HG02678 (cell line): ENCODE results near the gene GNA15.
A peak's percentile ranks its signal among the peaks of the same experiment; 100 is the strongest.
"Not testable (repeated sequence)": the region's sequence is repeated elsewhere in the genome, so short reads cannot be mapped to it uniquely, and the experiment has no call there.

Source experiments
- ATAC-seq: cut with Tn5 transposase; IDR thresholded peaks from one replicate; pipeline ENCODE4 v1.9.1; 2021; ENCODE audit warnings: mild to moderate bottlenecking, moderate library complexity; ENCODE audit not compliant: unreplicated experiment

GNA15 gene

DNA sequence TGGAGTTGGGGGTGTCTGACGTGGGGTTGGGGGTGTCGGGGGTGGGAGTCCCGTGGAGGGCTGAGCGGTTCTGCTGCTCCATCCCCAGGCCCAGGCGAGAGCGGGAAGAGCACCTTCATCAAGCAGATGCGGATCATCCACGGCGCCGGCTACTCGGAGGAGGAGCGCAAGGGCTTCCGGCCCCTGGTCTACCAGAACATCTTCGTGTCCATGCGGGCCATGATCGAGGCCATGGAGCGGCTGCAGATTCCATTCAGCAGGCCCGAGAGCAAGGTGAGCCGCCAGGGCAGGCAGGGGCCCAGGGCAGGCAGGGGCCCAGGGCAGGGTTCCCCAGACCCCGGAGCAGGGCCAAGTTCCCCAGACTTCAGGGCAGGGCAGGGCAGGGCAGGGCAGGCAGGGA, 12.7 kb downstream of the GNA15 start:
- no peak for ATAC-seq

DNA sequence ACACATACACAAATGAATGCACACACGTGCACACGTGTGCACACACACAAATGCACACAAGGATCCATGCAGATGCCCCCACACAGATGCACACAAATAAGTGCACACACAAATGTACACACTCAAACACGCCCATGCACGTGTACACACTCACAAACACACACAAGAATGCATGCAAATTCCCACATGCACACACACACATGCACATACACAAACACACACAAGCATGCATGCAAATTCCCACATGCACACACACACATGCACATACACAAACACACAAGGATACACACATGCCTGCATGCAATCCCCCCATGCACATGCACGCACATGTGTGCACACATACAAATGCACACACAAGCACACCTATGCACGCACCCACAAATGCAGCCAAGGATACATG, 13.3 kb downstream of the GNA15 start:
- ATAC-seq, result no peak

DNA sequence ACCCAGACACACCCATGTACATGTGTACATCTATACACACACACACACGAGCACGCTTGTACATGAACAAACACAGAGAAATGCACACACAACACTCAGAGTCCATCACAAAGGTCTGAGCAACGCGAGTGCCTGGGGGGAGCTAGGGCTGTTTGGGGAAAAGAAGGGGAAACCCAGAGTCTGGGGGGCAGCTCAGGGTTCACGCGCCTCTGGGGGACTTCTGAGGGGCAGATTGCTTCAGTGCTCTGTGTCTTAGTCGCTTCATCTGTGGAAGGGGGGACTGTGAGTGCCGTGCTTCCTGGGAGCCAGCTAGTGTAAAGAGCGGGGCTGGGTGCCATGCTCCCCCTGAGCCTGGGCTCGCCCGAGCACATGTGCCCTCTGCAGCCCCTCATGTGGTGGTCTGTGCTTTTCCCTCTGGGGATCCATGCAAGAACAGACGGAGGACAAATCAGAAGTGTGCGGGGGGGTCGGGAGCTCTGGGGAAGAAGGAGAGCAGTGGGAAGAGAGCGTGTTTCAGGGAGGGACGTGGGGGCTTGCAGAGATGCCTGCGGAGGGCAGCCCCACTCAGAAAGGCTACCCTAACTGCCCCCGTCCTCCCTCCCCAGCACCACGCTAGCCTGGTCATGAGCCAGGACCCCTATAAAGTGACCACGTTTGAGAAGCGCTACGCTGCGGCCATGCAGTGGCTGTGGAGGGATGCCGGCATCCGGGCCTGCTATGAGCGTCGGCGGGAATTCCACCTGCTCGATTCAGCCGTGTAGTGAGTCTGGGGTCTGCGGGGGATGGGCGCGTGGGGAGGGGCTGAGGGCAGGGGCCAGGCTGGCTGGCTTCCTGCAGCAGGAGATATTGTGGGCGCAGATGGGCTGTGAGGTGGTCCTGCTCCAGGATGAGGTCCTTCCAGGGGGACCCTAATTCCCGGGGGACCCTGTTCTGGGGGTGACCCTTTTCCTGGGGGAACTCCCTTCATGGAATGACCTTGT, 14.0 kb downstream of the GNA15 start:
- no peak for ATAC-seq

DNA sequence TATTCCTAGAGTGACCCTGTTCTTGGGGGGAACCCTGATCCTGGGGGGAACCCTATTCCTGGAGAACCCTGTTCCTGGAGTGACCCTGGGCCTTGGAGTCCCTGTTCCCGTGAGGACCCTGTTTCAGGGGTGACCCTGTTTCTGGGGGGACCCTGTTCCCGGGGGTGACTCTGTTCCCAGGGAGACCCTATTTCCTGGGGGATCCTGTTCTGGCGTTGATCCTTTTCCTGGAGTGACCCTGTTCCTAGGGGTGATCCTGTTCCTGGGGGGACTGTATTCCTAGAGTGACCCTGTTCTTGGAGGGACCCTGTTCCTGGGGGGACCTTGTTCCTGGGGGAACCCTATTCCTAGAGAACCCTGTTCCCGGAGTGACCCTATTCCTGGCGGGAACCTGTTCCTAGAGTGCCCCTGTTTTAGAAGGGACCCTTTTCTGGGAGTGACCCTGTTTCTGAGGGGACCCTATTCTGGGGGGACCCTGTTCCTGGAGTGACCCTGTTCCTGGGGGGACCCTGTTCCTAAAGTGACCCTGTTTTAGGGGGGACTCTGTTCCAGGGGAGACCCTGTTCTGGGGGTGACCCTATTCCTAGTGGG, 15.0 kb downstream of the GNA15 start:
- no peak for ATAC-seq

DNA sequence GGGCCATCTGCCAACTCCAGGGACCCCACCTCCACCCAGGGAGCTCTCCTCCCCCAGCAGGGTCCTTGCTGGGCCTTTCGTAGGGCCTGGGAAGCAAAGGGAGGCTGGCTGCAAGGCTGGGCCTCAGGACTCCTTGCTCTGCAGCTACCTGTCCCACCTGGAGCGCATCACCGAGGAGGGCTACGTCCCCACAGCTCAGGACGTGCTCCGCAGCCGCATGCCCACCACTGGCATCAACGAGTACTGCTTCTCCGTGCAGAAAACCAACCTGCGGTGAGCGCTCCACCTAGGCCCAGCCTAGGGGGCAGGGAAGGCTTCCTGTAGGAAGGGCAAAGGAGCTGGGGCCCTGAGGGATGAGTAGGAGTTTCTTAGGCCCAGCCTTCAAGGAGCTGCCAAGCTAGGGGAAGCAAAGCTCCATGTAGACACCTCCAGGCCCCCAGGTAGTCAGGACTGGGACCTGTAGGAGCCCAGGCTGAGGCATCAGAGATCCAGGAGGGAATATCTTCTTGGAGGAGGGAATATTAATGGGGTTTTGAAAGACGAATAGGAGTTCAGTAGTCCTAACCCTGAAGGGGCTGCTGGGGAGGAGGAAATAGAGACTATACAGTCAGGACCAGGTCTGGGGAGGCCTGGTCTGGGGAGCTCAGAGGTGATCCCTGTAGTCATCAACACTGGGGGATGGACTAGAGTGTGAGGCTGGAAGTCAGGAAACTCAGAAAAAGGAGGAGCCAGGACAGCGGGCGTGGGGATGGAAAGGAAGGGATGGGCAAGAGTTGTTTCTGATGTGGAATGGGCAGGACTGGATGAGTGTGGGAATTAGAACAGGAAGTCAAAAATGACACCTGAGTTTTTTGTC, 16.0 kb downstream of the GNA15 start:
- no peak for ATAC-seq

DNA sequence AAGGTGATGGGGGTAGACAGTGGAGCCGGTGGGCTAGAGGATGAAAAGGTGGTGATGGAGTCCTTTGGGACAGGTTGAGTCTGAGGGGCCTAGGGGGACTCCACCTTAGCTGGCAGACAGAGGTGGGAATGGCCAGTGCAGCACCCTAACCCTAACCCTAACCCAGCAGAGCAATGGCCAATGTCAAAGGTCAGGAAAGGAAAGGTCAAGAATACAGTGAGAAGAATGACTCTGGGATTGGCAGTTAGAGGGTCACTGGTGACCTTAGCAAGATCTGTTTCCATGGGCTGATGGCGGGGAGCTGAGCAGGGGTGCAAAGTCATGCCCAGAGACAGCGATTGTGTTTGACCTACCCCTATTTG, 16.6 kb downstream of the GNA15 start:
- no peak for ATAC-seq

DNA sequence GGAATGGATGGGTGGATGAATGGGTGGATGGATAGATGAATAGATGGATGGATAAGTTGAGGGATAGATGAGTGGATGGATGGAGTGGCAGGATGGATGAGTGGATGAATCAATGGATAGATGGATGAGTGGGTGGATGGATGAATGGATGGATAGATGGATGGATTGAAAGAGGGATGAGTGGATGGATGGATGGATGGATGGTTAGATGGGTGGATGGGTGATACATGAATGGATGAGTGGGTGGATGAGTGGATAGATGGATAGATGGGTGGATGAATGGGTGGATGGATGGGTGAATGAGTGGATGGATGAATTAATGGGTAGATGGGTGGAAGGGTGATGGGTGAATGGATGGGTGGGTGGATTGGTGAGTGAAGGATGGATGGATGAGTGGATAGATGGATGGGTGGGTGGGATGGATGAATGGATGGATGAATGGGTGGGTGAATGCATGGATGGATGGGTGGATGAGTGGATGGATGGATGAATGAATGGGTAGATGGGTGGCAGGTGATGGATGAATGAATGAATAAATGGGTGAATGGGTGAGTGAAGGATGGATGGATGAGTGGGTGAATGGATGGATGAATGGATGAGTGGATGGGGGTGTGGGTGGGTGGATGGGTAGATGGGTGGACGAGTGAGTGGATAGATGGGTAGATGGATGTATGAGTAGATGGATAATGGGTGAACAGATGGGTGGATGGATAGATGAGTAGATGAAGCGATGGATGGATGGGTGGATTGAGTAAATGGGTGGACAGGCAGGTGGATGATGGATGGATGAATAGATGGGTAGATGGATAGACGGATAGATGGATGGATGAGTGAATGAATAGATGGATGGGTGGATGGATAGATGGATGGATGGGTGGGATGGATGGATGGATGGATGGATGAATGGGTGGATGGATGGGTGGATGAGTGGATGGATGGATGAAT, 17.7 kb downstream of the GNA15 start:
- ATAC-seq, result no peak

DNA sequence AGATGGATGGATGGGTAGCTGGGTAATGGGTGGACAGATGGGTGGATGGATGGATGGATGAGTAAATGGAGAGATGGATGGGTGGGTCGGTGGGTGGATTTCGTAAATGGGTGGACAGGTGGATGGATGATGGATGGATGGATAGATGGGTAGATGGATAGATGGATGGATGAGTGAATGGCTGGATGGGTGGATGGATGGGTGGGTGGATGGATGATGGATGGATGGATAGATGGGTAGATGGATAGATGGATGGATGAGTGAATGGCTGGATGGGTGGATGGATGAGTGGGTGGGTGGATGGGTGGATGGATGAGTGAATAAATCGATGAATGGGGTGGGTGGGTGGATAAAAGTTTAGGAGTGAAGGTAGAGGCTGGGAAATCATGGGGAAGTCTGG, 18.6 kb downstream of the GNA15 start:
- ATAC-seq, result not testable (repeated sequence)

DNA sequence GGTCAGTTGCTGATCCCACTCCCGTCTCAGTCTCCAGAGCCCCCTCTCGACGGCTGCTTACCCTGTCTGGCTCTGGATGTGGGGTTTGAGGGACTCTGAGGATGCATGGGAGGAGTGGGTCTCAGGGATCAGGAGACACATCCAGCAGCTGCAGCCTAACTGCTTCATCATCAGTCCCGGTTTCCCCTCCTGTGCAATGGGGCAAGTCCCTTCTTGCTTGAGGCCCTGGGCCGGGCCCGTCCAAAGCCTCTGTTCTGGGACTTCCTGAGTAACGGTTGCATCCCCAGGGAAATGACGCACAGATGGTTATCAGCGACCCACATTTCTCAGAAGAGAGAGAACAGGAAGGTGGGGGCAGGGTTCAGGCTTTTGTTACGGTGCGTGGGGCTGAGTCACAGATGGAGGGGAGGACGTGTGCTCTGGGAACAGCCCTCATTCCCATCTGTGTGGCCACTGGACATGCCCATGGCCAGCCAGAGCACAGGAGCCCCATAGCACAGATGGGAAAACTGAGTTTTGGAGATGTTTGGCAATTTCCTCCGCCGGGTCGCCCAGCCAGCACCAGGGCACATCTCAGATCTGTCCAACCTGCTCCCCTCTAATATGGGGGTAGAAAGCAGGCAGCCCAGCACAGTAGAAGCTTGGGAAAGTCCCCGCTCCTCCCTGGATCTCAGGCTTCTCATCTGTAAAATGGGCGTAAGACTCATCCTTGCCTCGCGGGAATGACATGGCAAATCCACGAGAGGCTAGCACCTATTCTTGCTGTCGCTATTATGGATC, 19.3 kb downstream of the GNA15 start:
- ATAC-seq, result peak; percentile 72

DNA sequence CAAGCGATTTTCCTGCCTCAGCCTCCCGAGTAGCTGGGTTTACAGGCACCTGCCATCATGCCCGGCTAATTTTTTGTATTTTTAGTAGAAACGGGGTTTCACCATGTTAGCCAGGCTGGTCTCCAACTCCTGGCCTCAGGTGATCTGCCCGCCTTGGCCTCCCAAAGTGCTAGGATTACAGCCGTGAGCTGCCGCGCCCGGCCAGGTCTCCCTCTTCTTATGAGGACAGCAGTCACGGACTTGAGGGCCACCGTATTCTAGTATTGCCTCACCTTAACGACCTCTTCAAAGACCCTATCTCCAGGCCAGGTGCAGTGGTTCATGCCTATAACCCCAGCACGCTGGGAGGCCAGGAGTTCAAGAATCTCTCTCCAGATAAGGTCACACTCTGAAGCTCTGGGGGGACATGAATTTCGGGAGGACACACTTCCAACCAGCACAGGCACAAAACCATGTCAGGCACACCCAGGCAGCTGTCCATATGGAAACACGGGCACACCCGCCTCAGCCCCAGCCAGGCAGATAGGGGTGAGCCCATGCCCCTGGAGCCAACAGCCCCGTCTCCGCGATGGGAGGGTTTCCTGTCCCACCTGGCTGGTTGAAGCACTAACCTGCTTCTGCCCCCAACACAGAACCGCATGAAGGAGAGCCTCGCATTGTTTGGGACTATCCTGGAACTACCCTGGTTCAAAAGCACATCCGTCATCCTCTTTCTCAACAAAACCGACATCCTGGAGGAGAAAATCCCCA, 21.4 kb downstream of the GNA15 start:
- ATAC-seq, result no peak

DNA sequence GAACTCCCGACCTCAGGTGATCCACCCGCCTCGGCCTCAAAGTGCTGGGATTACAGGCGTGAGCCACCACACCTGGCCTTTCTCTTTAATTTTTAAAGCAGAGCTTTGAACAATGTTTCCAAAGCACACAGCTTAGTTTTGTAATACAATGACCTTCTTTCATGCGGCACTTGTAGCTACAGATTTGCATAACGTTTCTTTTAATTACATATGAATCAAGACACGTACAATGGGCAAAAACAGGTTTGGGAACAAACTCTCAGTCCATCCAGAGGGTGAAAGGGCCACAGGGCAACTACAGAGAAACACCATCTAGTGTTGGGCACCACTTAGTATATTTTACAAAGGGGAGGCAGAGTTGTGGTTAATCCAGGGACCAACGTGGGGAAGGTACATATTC, 23.7 kb downstream of the GNA15 start:
- ATAC-seq, result no peak

DNA sequence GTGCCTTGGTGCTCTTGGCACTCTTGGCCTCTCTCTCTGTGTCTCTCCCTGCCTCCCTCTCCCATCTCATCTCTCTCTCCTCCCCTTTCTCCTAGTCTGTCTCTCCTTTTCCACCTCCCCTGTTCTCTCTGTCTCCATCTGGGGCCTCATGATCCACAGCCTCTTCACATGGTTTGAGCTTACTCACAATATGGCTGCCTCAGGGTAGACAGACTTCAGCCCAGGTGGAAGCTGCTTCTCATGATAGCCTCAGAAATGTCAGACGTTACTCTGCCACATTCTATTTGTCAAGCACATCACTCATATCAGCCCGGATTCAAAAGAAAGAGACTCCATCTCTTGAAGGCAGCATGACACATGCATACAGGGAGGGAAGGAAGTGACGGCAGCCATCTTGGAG, 24.4 kb downstream of the GNA15 start:
- no peak for ATAC-seq

DNA sequence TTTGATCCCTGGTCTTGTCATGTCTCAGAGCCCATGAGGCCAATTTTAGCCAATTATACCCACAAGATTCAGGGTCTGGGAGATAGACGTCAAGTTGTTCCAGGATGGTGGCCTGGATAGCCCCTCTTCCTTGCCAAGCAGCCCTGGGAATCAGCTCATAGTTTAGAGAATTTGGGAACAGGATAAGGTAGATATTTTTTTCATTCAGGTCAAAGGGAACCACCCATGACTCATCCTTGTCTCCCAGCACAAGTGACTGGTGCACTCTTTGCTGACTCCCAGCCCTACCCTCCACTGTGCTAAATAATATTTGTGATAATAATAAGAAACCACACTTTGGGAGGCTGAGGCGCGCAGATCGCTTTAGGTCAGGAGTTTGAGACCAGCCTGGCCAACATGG, 25.6 kb downstream of the GNA15 start:
- ATAC-seq, result no peak

DNA sequence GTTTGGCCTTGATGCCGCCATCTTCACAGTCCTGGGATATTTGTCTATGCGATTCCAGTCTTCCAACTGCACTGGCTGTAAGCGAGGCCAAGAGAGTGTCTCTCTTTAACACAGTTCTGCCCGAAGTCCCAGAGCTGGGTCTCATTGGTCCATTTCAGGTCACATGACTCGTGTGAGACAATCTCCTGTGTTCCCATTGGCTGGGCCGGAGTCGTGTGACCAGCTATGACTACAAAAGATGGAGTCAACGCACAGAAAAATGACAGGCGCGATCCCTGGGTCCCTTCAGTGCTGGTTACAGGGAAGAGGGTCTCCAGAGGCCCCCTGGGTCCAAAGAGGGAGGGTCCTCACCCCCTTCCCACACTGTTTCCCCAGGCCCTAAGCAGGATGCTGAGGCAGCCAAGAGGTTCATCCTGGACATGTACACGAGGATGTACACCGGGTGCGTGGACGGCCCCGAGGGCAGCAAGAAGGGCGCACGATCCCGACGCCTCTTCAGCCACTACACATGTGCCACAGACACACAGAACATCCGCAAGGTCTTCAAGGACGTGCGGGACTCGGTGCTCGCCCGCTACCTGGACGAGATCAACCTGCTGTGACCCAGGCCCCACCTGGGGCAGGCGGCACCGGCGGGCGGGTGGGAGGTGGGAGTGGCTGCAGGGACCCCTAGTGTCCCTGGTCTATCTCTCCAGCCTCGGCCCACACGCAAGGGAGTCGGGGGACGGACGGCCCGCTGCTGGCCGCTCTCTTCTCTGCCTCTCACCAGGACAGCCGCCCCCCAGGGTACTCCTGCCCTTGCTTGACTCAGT, 26.8 kb downstream of the GNA15 start:
- no peak for ATAC-seq

DNA sequence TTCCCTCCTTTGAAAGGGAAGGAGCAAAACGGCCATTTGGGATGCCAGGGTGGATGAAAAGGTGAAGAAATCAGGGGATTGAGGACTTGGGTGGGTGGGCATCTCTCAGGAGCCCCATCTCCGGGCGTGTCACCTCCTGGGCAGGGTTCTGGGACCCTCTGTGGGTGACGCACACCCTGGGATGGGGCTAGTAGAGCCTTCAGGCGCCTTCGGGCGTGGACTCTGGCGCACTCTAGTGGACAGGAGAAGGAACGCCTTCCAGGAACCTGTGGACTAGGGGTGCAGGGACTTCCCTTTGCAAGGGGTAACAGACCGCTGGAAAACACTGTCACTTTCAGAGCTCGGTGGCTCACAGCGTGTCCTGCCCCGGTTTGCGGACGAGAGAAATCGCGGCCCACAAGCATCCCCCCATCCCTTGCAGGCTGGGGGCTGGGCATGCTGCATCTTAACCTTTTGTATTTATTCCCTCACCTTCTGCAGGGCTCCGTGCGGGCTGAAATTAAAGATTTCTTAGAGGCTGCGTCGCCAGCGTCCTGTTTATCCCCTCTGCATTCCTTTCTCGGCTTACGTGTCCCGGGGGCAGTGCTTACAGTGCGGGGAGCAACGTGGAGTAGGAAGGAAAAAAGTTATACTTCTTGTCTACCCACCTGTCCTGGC, 27.5 kb downstream of the GNA15 start:
- ATAC-seq, result peak; percentile 49

DNA sequence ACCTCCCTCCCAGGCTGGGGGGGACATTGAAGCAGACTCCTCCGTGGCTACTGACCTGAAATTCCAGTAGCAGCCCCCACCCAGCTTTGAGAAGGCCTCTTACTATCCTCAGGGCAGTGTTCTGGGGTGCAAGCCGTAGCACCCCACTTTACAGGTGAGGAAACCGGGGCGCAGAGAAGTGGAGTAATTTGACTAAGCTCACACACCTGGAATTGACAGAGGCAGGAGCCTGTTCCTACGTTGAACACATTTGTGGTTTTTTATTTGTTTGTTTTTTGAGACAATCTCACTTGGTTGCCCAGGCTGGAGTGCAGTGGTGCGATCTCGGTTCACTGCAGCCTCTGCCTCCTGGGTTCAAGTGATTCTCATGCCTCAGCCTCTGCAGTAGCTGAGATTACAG, 28.1 kb downstream of the GNA15 start:
- ATAC-seq, result no peak

DNA sequence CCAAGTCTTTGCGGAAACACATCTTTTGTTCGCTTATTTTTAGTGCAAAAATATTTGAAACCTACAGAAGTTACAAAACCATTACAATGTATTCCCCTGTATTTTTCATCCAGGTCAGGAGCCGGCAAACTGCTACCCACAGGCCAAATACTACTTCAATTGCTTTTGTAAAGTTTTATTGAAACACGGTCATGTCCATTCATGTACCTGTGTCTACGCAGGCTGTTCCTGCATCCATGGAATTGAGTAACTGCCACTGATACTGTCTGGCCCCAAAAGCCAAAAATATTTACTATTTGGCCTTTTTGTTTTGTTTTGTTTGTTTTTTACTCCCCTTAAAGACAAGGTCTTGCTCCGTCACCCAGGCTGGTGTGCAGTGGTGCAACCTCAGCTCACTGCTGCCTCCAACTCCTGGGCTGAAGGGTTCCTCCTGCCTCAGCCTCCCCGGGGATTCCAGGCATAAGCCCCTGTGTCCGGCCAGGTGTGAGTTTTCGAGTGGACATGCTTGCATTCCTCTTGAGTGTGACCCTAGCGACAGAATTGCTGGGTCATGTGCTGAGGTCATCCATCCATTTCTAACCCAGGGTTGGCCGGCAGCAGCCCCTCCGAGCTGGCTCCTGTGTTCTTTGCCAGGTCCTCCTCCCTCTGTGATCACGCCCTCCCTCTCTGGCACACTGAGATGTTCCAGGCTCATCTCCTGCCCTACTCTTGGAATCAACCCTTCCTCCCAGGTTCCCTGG, 31.9 kb downstream of the GNA15 start:
- ATAC-seq, result no peak
